GM10248 (cell line): ENCODE data around the gene MAPT.

Experiments
- CTCF ChIA-PET: fragments of 300-600 bp; sonication (Branson Sonifier 250); formaldehyde crosslinking; extraction: SDS; loops from one replicate; lab custom pipeline; 2021; ENCODE audit warnings: antibody characterized with exemption; lab: Yijun Ruan, JAX
- POLR2A ChIA-PET: fragments of 350-650 bp; sonication (Branson Sonifier 250); formaldehyde crosslinking; extraction: SDS; loops from one replicate; lab custom pipeline; 2020; ENCODE audit warnings: antibody characterized with exemption; lab: Yijun Ruan, JAX
- DNase-seq: peaks from one replicate; pipeline ENCODE4 v3.0.0; 2012; ENCODE audit errors: extremely low spot score
- TF ChIP-seq, protein P1 (sequence below): IDR thresholded peaks from 2 replicates; pipeline ENCODE4 v1.5.1; 2012; ENCODE audit warnings: mild to moderate bottlenecking, low read depth; ENCODE audit errors: extremely low read depth, missing control alignments, control extremely low read depth

The MAPT gene

DNA sequence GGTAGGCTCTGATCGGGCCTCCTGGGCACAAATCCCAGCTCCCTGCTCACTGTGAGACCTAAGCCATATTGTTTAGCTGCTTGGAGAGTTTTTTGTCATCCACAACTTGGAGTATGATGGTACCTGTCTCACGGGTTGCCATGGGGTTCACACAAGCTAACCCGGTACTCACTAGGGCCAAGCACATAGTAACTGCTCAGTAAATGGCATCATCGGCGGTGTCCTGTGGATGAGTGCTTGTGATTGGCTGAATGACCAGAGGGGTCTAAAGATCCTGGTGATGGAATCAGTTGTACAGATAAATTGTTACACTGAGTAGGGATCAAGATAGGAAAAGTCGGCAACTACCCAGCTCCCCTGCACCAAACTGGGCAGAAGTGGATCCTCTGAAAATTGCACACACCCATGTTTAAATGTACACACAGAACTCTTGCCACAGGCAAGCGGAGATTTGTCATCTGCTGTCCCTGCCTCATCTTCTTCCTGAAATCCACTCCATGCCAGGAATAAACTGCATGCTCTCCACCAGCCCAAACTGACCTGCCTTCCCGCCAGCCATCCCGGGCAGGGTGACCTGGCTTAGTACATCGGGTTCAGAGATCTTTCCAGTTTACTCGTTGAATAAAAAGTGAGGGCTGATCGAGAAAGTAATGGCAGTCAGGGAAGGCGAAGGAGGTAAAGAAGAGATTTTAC, 6.5 kb downstream of the MAPT start:
- CTCF ChIA-PET = no interaction called here
- DNase-seq = no peak
- TF ChIP-seq, protein P1, sequence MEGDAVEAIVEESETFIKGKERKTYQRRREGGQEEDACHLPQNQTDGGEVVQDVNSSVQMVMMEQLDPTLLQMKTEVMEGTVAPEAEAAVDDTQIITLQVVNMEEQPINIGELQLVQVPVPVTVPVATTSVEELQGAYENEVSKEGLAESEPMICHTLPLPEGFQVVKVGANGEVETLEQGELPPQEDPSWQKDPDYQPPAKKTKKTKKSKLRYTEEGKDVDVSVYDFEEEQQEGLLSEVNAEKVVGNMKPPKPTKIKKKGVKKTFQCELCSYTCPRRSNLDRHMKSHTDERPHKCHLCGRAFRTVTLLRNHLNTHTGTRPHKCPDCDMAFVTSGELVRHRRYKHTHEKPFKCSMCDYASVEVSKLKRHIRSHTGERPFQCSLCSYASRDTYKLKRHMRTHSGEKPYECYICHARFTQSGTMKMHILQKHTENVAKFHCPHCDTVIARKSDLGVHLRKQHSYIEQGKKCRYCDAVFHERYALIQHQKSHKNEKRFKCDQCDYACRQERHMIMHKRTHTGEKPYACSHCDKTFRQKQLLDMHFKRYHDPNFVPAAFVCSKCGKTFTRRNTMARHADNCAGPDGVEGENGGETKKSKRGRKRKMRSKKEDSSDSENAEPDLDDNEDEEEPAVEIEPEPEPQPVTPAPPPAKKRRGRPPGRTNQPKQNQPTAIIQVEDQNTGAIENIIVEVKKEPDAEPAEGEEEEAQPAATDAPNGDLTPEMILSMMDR = no peak
- POLR2A ChIA-PET = no interaction called here

DNA sequence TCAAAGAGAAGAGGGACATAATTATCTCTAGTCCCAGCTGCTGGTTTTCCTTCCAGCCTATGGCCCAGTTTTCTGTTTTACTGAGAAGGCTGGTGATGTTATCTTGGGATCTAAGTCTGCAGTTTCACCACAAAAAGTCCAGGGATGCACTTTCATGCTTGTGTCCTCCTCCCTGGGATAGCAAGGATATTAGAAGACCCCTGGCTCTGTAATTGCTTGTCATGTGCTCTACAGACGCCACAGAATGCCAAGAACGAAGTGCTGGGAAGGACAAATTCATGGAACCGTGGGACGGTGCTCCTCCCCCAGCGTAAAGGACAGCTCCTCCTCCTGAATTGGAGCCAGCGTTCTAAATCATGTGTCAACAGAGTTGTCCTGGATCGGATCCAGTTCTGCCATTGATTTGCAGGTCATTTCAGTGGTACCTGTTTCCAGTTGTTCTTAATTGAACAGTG, 8.6 kb downstream of the MAPT start:
- DNase-seq = no peak
- ChIA-PET CTCF (interaction anchor here (1.4 kb wide), 1 partner anchor 72 kb away, joined by 3 read pairs; no protein-coding TSS in a partner anchor), POLR2A (no interaction called here)
- TF ChIP-seq, protein P1 = no peak

- TF ChIP-seq, protein P1 = no peak
- ChIA-PET POLR2A (no interaction called here), CTCF (interaction anchor here (1.0 to 1.5 kb wide), 3 partner anchors 10 to 44 kb away, joined by 3 read pairs; partner anchors contain the start of gene MAPT)
- no peak for DNase-seq
These were observed 10.5 kb downstream of the MAPT start for GRCh38 chr17:45904866-45905265.

GRCh38 chr17:45905814-45906213, 11.5 kb downstream of the MAPT start:
- ChIA-PET CTCF (interaction anchor here (1.5 kb wide), 1 partner anchor 43 kb away, joined by 3 read pairs; no protein-coding TSS in a partner anchor), POLR2A (no interaction called here)
- no peak for DNase-seq
- TF ChIP-seq, protein P1 = no peak

GRCh38 chr17:45906237-45906636, 11.9 kb downstream of the MAPT start:
- POLR2A ChIA-PET = no interaction called here
- TF ChIP-seq, protein P1 = no peak
- CTCF ChIA-PET = interaction anchor here (1.5 kb wide), 1 partner anchor 43 kb away, joined by 3 read pairs; no protein-coding TSS in a partner anchor
- no peak for DNase-seq

GRCh38 chr17:45906927-45907622, 12.7 kb downstream of the MAPT start:
- TF ChIP-seq, protein P1 = no peak
- DNase-seq = no peak
- POLR2A ChIA-PET = no interaction called here
- CTCF ChIA-PET = interaction anchor here (0.8 to 1.3 kb wide), 2 partner anchors 42 to 55 kb away, joined by 3 read pairs; no protein-coding TSS in a partner anchor
